ENCODE results near the gene DPT.

GRCh38 chr1:168739908-168740307 lies 10.9 kb upstream of the DPT start:
- TF ChIP-seq POLR2AphosphoS5 (IDR thresholded peaks at IDR 0.05): no peak
- no peak for TF ChIP-seq RAD21 (conservative IDR thresholded peaks at IDR 0.05)
- no peak for TF ChIP-seq CTCF (IDR thresholded peaks at IDR 0.05; ENCODE audit: poor library complexity, severe bottlenecking)
- no peak for TF ChIP-seq EZH2 (IDR thresholded peaks at IDR 0.05; ENCODE audit: borderline replicate concordance, insufficient read depth, low read length, poor library complexity, severe bottlenecking)

Data from neural cell (in vitro differentiated cells).